Adrenal gland (tissue), 5 donors: Measurements from ENCODE around the gene PHKG2.

Source experiments
- POLR2A ChIP-seq, 2 donors: fragments of 450-650 bp; IDR thresholded peaks; one replicate each; pipeline ENCODE4 v1.6.1; 2017; ENCODE audit warnings: antibody characterized with exemption in 2 of 2, mild to moderate bottlenecking in 2 of 2, moderate library complexity in 1 of 2
- TF ChIP-seq, protein P1 (sequence below), 6 experiments: fragments of 450-650 bp in 4 of 6; fragments of 200-600 bp in 2 of 6; sonication (generic) in 1 of 6; IDR thresholded peaks; 1 replicate in 5 of 6; 2 replicates in 1 of 6; pipeline versions ENCODE4 v1.5.1 to v1.8.0; 2016 to 2021; ENCODE audit warnings: antibody characterized with exemption in 6 of 6, mild to moderate bottlenecking in 2 of 6, moderate library complexity in 1 of 6
- donor health status: DM: no; HTN: no; CAD: no.

DNA sequence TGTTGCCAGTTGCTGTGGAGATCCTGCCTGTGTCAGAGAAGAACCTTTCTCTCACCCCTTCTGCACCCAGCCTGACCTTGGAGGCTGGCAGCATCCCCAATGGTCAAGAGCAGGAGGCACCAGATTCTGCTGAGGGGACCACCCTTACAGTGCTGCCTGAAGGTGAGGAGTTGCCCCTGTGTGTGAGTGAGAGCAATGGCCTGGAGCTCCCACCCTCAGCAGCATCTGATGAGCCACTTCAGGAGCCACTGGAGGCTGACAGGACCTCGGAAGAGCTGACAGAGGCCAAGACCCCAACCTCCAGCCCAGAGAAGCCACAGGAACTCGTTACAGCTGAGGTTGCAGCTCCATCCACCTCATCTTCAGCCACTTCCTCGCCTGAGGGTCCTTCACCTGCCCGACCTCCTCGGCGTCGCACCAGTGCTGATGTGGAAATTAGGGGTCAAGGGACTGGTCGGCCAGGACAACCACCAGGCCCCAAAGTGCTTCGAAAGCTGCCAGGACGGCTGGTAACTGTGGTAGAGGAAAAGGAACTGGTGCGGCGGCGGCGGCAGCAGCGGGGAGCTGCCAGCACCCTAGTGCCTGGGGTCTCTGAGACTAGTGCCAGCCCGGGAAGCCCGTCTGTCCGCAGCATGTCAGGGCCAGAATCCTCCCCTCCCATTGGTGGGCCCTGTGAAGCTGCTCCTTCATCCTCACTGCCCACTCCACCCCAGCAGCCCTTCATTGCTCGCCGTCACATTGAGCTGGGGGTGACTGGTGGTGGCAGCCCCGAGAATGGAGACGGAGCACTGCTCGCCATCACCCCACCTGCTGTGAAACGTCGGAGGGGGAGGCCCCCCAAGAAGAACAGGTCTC is 10.2 kb upstream of the PHKG2 start:
- TF ChIP-seq, protein P1, sequence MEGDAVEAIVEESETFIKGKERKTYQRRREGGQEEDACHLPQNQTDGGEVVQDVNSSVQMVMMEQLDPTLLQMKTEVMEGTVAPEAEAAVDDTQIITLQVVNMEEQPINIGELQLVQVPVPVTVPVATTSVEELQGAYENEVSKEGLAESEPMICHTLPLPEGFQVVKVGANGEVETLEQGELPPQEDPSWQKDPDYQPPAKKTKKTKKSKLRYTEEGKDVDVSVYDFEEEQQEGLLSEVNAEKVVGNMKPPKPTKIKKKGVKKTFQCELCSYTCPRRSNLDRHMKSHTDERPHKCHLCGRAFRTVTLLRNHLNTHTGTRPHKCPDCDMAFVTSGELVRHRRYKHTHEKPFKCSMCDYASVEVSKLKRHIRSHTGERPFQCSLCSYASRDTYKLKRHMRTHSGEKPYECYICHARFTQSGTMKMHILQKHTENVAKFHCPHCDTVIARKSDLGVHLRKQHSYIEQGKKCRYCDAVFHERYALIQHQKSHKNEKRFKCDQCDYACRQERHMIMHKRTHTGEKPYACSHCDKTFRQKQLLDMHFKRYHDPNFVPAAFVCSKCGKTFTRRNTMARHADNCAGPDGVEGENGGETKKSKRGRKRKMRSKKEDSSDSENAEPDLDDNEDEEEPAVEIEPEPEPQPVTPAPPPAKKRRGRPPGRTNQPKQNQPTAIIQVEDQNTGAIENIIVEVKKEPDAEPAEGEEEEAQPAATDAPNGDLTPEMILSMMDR (IDR thresholded peaks at IDR 0.05): no peak
- no peak for TF ChIP-seq POLR2A (IDR thresholded peaks at IDR 0.05)
